Heart left ventricle (tissue), 13 donors: ENCODE data around the gene DIS3L2.

Source experiments
- POLR2A ChIP-seq, 2 donors: fragments of 450-650 bp; IDR thresholded peaks; one replicate each; pipeline ENCODE4 v1.6.1; 2017; ENCODE audit warnings: antibody characterized with exemption in 2 of 2, mild to moderate bottlenecking in 2 of 2, moderate library complexity in 2 of 2
- TF ChIP-seq, protein P1 (sequence below), 12 donors: fragments of 200-600 bp; sonication (generic) in 4 of 12; IDR thresholded peaks; one replicate each; pipeline versions ENCODE4 v1.5.0 to v1.8.0; 2018 to 2022; ENCODE audit warnings: antibody characterized with exemption in 12 of 12, mild to moderate bottlenecking in 5 of 12
- donor health status: ischemic (EF 13 %, LVEDD 7.1; RV severe dilation, severe dysfunction).
- donor health status: DM: no; HTN: yes; CAD: no.
- donor health status: DM: no; HTN: no; CAD: no.
- donor health status: ischemic (EF 25% LVEDD 6.9; RV normal size, moderate dysfunction).
- donor health status: ischemic (EF 25% LVEDD 5.7; RV mildly dilated, moderate dysfunction).
- donor health status: ischemic (EF 35%, LVEDD 5.7; RV mildly dilated, moderate dysfunction).
- donor health status: nonischemic (EF 11% LVEDD 7.7; RV severe dilation, severe dysfunction).
- donor health status: DM: yes; HTN: yes; CAD: no.
- donor health status: PGD.
- donor health status: ischemic (EF 29% LVEDD 5.4; RV normal size, mild dysfunction).
- donor health status: nonischemic (EF 23%, LVEDD 6.1; RV moderate dilation, normal function).

DNA sequence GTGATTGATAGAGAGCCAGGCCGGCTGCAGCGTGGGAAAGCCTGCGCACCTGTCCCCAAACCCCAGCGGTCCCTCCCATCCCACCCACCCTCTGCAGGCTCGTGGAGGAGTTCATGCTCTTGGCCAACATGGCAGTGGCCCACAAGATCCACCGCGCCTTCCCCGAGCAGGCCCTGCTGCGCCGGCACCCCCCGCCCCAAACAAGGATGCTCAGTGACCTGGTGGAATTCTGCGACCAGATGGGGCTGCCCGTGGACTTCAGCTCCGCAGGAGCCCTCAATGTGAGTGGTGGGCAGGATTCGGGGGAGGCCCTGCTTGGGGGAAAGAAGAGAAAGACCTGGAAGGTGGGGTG, 368.2 kb downstream of the DIS3L2 start:
- TF ChIP-seq, protein P1, sequence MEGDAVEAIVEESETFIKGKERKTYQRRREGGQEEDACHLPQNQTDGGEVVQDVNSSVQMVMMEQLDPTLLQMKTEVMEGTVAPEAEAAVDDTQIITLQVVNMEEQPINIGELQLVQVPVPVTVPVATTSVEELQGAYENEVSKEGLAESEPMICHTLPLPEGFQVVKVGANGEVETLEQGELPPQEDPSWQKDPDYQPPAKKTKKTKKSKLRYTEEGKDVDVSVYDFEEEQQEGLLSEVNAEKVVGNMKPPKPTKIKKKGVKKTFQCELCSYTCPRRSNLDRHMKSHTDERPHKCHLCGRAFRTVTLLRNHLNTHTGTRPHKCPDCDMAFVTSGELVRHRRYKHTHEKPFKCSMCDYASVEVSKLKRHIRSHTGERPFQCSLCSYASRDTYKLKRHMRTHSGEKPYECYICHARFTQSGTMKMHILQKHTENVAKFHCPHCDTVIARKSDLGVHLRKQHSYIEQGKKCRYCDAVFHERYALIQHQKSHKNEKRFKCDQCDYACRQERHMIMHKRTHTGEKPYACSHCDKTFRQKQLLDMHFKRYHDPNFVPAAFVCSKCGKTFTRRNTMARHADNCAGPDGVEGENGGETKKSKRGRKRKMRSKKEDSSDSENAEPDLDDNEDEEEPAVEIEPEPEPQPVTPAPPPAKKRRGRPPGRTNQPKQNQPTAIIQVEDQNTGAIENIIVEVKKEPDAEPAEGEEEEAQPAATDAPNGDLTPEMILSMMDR (IDR thresholded peaks at IDR 0.05) = no peak
- TF ChIP-seq POLR2A (IDR thresholded peaks at IDR 0.05) = no peak
